OCI-M2 (cell line): ENCODE data around the gene TTC31.
"Not testable (repeated sequence)": the region's sequence is repeated elsewhere in the genome, so short reads cannot be mapped to it uniquely, and the experiment has no call there.

Experiments used
- DNase-seq: peaks from one replicate; lab custom pipeline; 2025; ENCODE audit not compliant: unreplicated experiment; lab: John Stamatoyannopoulos, UW

The TTC31 gene

GRCh38 chr2:74483675-74484164 is 839 bp downstream of the TTC31 start:
- DNase-seq: not testable (repeated sequence)

DNA sequence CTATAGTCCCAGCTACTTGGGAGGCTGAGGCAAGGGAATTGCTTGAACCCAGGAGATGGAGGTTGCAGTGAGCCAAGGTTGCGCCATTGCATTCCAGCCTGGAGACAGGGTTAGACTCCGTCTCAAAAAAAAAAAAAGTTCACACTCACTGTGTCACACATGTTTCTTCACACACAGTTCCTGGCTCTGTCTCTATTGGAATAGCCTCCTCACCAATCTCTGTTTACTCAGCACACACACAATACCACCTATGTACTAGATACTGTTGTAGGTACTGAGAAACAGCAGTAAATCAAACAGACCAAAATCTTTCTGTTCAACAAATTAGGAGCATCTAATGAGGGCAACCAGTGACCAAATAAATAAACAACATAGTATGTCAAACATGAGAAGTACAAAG is 3.3 kb downstream of the TTC31 start:
- no peak for DNase-seq

DNA sequence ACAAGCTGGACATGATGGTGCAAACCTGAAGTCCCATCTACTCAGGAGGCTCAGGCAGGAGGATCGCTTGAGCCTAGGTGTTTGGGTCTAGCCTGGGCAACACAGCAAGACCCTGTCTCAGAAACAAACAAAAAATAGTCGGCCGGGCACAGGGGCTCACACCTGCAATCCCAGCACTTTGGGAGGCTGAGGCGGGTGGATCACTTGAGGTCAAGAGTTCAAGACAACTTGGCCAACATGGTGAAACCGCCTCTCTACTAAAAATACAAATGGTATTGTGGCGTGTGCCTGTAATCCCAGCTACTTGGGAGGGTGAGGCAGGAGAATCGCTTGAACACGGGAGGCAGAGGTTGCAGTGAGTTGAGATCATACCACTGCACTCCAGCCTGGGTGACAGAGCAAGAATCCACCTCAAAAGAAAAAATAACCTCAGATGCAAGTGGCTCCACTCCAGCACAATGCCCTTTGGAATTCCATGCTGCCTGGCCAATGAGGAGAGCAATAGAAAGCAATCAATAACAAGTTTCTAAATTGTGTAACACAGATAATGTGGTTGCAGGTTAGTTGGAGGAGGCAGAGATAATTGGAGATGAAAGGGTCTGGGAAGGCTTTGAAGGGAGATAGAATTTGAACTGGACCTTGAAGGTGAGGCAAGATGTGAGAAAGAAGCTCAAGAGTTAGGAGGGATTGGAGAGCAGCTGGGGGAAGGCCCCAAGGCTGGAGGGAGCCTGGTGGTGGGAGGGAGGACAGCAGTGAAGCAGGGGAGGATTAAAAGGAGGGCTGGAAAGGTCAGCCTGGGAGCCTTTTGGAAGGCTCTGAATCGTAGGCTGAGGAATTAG is 6.0 kb downstream of the TTC31 start:
- DNase-seq: no peak

DNA sequence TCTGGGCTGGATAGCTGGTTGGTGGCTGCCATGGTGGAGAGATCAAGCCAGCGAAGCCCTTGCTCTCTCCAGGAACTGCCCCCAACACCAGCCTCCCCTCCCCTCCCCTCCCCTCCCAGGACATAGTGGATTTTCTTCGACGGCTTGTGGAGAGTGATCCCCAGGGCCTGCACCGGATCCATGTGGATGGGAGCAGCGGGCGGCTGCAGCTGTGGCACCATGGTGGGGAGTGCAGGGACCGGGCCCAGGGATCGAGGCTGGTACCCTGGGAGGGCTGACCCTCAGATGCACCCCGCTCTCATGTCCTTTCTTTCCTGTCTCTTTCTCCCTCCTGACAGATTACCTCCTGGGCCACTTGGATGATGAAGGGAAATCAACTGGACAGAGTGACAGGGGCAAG is 7.0 kb downstream of the TTC31 start:
- DNase-seq: no peak

GRCh38 chr2:74491648-74492544 is 9.0 kb downstream of the TTC31 start:
- no peak for DNase-seq

DNA sequence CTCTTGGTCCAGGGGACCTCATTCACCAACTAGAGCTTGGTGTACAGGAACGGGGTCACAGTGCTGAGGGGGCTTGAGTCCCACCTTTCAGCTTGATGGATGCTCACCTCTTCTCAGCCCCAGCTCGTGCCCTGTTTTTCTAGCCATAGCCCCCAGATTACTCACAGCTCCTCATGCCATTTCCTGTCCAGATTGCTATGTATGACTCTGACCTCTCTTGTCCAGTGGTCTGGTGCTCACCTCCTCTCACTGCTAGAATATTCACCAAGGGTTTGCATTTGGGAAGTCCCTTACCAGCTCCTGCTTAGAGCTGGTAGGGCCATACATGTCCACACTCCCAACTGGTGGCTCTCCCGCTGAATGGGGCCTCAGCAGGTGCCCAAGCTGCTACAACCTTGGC is 10.7 kb downstream of the TTC31 start:
- DNase-seq: no peak

DNA sequence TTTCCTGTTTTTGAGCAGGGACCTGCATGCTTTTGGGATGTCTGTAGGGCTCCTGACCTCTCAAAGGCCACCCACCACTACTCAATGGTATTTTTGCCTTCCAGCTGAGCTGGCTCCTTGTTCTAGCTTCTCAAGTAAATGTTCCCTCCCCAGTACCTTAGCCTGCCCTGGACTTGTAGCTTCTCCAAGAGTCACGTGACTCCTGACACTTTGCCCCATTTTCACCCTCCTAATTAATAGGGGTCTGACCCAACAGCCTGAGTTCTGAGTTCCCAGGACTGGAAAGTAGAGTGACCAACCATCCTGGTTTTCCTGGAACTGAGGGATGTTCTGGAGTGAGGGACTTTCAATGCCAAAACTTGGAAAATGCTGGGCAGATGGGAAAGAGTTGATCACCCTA is 12.6 kb downstream of the TTC31 start:
- no peak for DNase-seq

- DNase-seq: no peak
These were observed 14.3 kb downstream of the TTC31 start for GRCh38 chr2:74496997-74497776.

DNA sequence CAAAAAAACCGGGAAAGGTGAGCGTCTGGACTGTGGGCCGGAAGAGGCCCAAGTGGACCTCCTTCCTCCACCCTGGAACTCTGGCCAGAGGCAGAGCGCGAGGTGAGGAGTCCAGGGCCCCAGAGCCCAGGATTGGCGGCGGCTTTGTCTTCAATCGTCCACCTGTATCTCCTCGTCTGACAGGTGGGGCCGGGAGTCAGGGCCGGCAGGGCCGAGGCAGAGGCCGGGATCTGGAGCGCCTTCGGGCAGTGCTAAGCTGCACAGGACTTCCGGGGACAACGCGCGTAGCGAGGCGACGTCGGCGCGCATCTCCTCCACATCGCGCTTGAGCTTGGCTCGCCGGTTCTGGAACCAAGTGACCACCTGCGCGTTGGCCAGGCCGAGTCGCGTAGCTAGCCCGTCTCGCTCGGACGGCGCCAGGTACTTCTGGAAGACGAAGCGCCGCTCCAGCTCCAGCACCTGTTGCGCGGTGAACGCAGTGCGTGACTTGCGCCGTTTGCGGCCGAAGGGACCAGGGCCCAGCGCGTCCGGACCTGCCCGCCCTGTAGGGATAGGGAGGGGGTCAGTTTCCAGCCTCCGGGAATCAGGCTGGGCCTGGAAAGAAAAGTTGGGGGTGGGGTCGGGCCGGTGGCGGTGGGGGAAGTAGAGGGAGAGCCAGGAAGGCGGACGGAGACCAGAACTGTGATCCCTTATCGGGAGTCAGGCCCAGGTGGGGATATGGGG is 15.1 kb downstream of the TTC31 start:
- no peak for DNase-seq

GRCh38 chr2:74498500-74499266 is 15.8 kb downstream of the TTC31 start:
- no peak for DNase-seq

DNA sequence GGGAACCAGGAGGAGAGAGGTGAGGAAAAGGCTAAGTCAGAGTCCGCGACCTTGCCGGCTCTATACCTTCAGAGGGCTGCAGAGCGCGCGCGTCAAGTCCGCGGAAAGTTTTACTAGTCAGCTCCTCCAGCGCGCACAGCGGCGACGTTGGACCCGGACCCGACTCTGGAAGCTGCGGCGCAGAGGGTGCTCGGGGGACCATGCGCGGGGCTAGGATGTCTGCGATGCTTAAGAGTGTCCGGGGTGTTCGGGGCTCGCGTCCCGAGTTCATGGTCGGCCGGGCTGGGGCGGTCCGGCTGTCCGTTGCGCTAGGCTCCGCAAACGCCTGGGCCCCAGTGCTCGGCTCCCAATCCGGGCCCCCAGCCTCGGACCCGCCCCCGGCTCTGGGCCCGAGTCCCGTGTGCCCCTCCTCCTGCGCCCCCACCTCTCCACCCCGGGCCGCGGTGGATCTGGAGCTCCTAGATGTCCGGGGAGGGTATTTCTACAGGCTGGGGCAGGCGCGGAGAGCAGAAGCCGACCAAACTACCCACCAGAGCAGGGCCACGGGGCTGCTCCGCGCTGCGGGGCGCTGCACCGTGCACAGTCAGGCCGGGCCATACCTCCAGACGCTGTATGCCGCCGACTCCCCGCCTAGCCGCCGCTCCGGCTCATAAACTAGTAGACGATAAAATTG is 16.5 kb downstream of the TTC31 start, which contains the start of gene LBX2:
TSS of gene LBX2 (minus strand) at position 337 of the 673 bp plus-strand sequence. CDS start at position 271, 66 bp downstream.
- no peak for DNase-seq

GRCh38 chr2:74499940-74500577 is 17.2 kb downstream of the TTC31 start:
- no peak for DNase-seq

- no peak for DNase-seq
These were observed 17.7 kb downstream of the TTC31 start for GRCh38 chr2:74500578-74500946.

DNA sequence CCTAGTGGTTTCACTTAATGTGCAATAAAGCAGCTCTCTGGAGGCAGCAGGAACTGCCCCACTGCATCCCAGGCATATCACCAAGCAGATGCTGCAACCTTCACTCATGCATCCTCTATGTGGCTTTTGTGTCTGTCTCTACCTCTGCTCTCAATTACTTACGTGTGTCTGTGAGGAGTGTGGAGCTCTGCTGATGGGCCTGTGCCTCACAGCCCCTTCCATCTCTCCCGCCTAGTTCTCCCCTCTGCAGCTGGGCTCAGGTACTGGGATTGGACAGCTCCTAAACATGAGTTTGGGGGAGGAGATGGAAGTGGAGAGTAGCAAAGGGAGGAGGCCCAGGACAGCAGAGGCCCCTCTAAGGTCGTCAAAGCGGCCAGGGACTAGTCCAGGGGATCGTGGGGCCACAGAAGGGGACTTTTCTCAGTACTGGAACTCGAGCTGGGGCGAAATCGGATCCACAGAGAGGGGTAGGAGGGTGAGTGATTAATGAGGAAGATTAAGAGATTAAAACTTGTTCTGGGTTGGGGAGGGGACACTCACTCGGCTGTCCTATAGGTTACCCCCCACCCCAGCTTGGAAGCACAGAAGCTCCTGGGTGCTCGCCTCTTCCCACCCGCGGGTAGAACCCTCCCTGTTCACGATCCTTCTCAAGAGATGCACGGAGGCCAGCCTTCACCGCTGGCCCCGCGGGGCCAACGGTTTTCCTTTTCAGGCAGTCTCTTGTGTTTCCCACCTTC is 18.6 kb downstream of the TTC31 start:
- no peak for DNase-seq

- DNase-seq: no peak
These were observed 19.4 kb downstream of the TTC31 start for GRCh38 chr2:74502147-74502719.

- DNase-seq: no peak
These were observed 20.0 kb downstream of the TTC31 start for GRCh38 chr2:74502720-74503505.
